Activated naive CD4-positive, alpha-beta T cell treated with anti-CD3 and anti-CD28 coated beads, Interleukin-2, amount 50 U/mL, for 24 hours (primary cell): ENCODE measurements around the gene XPO1.

Experiments
- H3K27ac Mint-ChIP-seq: one replicate; pipeline ENCODE4 v1.8.0; 2021; ENCODE audit warnings: mild to moderate bottlenecking, mixed read lengths
- H3K27me3 Mint-ChIP-seq: one replicate; pipeline ENCODE4 v1.8.0; 2021; ENCODE audit warnings: mixed read lengths
- H3K36me3 Mint-ChIP-seq: one replicate; pipeline ENCODE4 v1.8.0; 2021; ENCODE audit warnings: mixed read lengths
- H3K4me1 Mint-ChIP-seq: one replicate; pipeline ENCODE4 v1.8.0; 2021; ENCODE audit warnings: mixed read lengths
- H3K4me3 Mint-ChIP-seq: one replicate; pipeline ENCODE4 v1.8.0; 2021; ENCODE audit warnings: mild to moderate bottlenecking, mixed read lengths
- H3K9me3 Mint-ChIP-seq: one replicate; pipeline ENCODE4 v1.8.0; 2021; ENCODE audit warnings: mixed read lengths

Gene XPO1

GRCh38 chr2:61538920-61539520, 864 bp upstream of the XPO1 start:
- Mint-ChIP-seq H3K4me1 (peaks cover 28% of the 10 kb centered on the region), H3K9me3 (no peaks in the 10 kb centered on the region), H3K27me3 (no peaks in the 10 kb centered on the region), H3K27ac (peak overlapping the region; percentile 100), H3K4me3 (peak overlapping the region; percentile 94), H3K36me3 (peaks cover 3% of the 10 kb centered on the region)

- no peaks in the 10 kb centered on the region for H3K27me3 Mint-ChIP-seq
- H3K36me3 Mint-ChIP-seq, result peaks cover 3% of the 10 kb centered on the region
- H3K27ac Mint-ChIP-seq, result peak overlapping the region; percentile 100
- H3K9me3 Mint-ChIP-seq, result no peaks in the 10 kb centered on the region
- H3K4me1 Mint-ChIP-seq, result peaks cover 36% of the 10 kb centered on the region
- peak overlapping the region; percentile 94 for H3K4me3 Mint-ChIP-seq
Observed at GRCh38 chr2:61537950-61538199, 281 bp downstream of the XPO1 start.

- no peaks in the 10 kb centered on the region for H3K9me3 Mint-ChIP-seq
- H3K27me3 Mint-ChIP-seq, result no peaks in the 10 kb centered on the region
- peaks cover 3% of the 10 kb centered on the region for H3K36me3 Mint-ChIP-seq
- peaks cover 36% of the 10 kb centered on the region for H3K4me1 Mint-ChIP-seq
- peak overlapping the region; percentile 91 for H3K27ac Mint-ChIP-seq
- H3K4me3 Mint-ChIP-seq, result peak overlapping the region; percentile 94
Observed at GRCh38 chr2:61537277-61537949, 743 bp downstream of the XPO1 start.

- Mint-ChIP-seq H3K9me3 (no peaks in the 10 kb centered on the region), H3K36me3 (peaks cover 3% of the 10 kb centered on the region), H3K27ac (peak overlapping the region; percentile 96), H3K4me3 (peak overlapping the region; percentile 94), H3K27me3 (no peaks in the 10 kb centered on the region), H3K4me1 (peaks cover 37% of the 10 kb centered on the region)
Observed at GRCh38 chr2:61536572-61537276, 1.4 kb downstream of the XPO1 start.

- peak overlapping the region; percentile 96 for H3K27ac Mint-ChIP-seq
- H3K36me3 Mint-ChIP-seq, result peaks cover 5% of the 10 kb centered on the region
- H3K27me3 Mint-ChIP-seq, result no peaks in the 10 kb centered on the region
- peak overlapping the region; percentile 94 for H3K4me3 Mint-ChIP-seq
- H3K4me1 Mint-ChIP-seq, result peaks cover 42% of the 10 kb centered on the region
- H3K9me3 Mint-ChIP-seq, result no peaks in the 10 kb centered on the region
Observed at GRCh38 chr2:61536180-61536571, 2.0 kb downstream of the XPO1 start.

GRCh38 chr2:61535449-61535848, 2.7 kb downstream of the XPO1 start:
- Mint-ChIP-seq H3K36me3 (peaks cover 5% of the 10 kb centered on the region), H3K27me3 (no peaks in the 10 kb centered on the region), H3K9me3 (no peaks in the 10 kb centered on the region), H3K27ac (peak overlapping the region; percentile 96), H3K4me1 (peaks cover 48% of the 10 kb centered on the region), H3K4me3 (peak overlapping the region; percentile 94)

GRCh38 chr2:61534926-61535325, 3.2 kb downstream of the XPO1 start:
- Mint-ChIP-seq H3K36me3 (peaks cover 5% of the 10 kb centered on the region), H3K27ac (peak overlapping the region; percentile 96), H3K4me3 (peak overlapping the region; percentile 94), H3K4me1 (peaks cover 52% of the 10 kb centered on the region), H3K27me3 (no peaks in the 10 kb centered on the region), H3K9me3 (no peaks in the 10 kb centered on the region)

- H3K27ac Mint-ChIP-seq, result no peak overlapping the region
- H3K4me3 Mint-ChIP-seq, result no peak overlapping the region
- peaks cover 3% of the 10 kb centered on the region for H3K36me3 Mint-ChIP-seq
- peaks cover 72% of the 10 kb centered on the region for H3K4me1 Mint-ChIP-seq
- H3K9me3 Mint-ChIP-seq, result no peaks in the 10 kb centered on the region
- H3K27me3 Mint-ChIP-seq, result no peaks in the 10 kb centered on the region
Observed at GRCh38 chr2:61530749-61531148, 7.4 kb downstream of the XPO1 start.

- Mint-ChIP-seq H3K9me3 (no peaks in the 10 kb centered on the region), H3K36me3 (peaks cover 3% of the 10 kb centered on the region), H3K4me1 (peaks cover 70% of the 10 kb centered on the region), H3K4me3 (no peak overlapping the region), H3K27ac (peak overlapping the region; percentile 17), H3K27me3 (no peaks in the 10 kb centered on the region)
Observed at GRCh38 chr2:61529944-61530735, 8.0 kb downstream of the XPO1 start.

GRCh38 chr2:61520261-61520660, 17.9 kb downstream of the XPO1 start:
- no peak overlapping the region for H3K4me3 Mint-ChIP-seq
- peaks cover 41% of the 10 kb centered on the region for H3K4me1 Mint-ChIP-seq
- no peak overlapping the region for H3K27ac Mint-ChIP-seq
- no peaks in the 10 kb centered on the region for H3K27me3 Mint-ChIP-seq
- peaks cover 15% of the 10 kb centered on the region for H3K36me3 Mint-ChIP-seq
- H3K9me3 Mint-ChIP-seq, result no peaks in the 10 kb centered on the region

GRCh38 chr2:61512768-61513398, 25.3 kb downstream of the XPO1 start:
- Mint-ChIP-seq H3K27me3 (no peaks in the 10 kb centered on the region), H3K36me3 (peaks cover 12% of the 10 kb centered on the region), H3K27ac (no peak overlapping the region), H3K9me3 (no peaks in the 10 kb centered on the region), H3K4me3 (no peak overlapping the region), H3K4me1 (peaks cover 24% of the 10 kb centered on the region)

GRCh38 chr2:61510674-61511671, 27.2 kb downstream of the XPO1 start:
- no peak overlapping the region for H3K4me3 Mint-ChIP-seq
- no peak overlapping the region for H3K27ac Mint-ChIP-seq
- H3K27me3 Mint-ChIP-seq, result no peaks in the 10 kb centered on the region
- H3K4me1 Mint-ChIP-seq, result peaks cover 24% of the 10 kb centered on the region
- H3K9me3 Mint-ChIP-seq, result no peaks in the 10 kb centered on the region
- peaks cover 11% of the 10 kb centered on the region for H3K36me3 Mint-ChIP-seq

GRCh38 chr2:61504949-61505348, 33.2 kb downstream of the XPO1 start:
- H3K4me3 Mint-ChIP-seq, result no peak overlapping the region

GRCh38 chr2:61499060-61499459, 39.1 kb downstream of the XPO1 start:
- no peaks in the 10 kb centered on the region for H3K27me3 Mint-ChIP-seq
- peaks cover 9% of the 10 kb centered on the region for H3K4me1 Mint-ChIP-seq
- H3K9me3 Mint-ChIP-seq, result no peaks in the 10 kb centered on the region
- peaks cover 16% of the 10 kb centered on the region for H3K36me3 Mint-ChIP-seq
- H3K4me3 Mint-ChIP-seq, result no peak overlapping the region
- H3K27ac Mint-ChIP-seq, result no peak overlapping the region

More at GRCh38 chr2:61504949-61505348, 33.2 kb downstream of the XPO1 start:
- H3K27me3 Mint-ChIP-seq, result no peaks in the 10 kb centered on the region
- H3K36me3 Mint-ChIP-seq, result peaks cover 10% of the 10 kb centered on the region
- H3K27ac Mint-ChIP-seq, result no peak overlapping the region
- no peaks in the 10 kb centered on the region for H3K9me3 Mint-ChIP-seq
- peaks cover 15% of the 10 kb centered on the region for H3K4me1 Mint-ChIP-seq
